K562 (cell line): ENCODE measurements around the gene AK5.

ENCODE experiments used
- BCOR ChIP-seq: fragments of 450-650 bp; IDR thresholded peaks from 2 replicates; pipeline ENCODE4 v1.6.1; 2016
- ZNF197 ChIP-seq: fragments of 200-800 bp; sonication (Bioruptor generic); IDR thresholded peaks from 2 replicates; pipeline ENCODE4 v1.6.1; 2016; ENCODE audit warnings: low read depth, missing genetic modification characterization, missing compliant biosample characterization
- TF ChIP-seq, protein P1 (sequence below), 2 experiments: fragments of 150-350 bp in 1 of 2; IDR thresholded peaks; 2 replicates each; pipeline ENCODE4 v1.6.1; 2012 to 2016; ENCODE audit warnings: low read depth in 2 of 2, low read length in 2 of 2, mild to moderate bottlenecking in 1 of 2, moderate library complexity in 1 of 2

DNA sequence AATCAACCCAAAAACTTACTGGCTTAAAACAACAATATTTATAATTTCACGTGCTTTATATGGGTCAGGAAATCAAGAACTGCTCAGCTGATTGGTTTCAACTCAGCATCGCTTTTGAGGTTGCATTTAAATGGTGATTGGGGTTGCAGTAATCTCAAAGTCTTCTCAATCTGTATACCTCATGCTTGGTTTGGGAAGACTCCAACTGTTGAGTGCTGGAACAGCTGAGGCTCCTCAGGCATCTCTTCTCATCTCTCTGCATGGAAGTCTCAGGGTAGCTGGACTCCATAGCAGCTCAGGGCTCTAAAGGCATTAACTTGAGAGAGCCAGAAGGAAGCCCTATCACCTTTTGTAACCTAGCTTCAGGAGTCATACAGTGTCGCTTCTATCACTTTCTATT lies 35.1 kb downstream of the AK5 start:
- TF ChIP-seq, protein P1, sequence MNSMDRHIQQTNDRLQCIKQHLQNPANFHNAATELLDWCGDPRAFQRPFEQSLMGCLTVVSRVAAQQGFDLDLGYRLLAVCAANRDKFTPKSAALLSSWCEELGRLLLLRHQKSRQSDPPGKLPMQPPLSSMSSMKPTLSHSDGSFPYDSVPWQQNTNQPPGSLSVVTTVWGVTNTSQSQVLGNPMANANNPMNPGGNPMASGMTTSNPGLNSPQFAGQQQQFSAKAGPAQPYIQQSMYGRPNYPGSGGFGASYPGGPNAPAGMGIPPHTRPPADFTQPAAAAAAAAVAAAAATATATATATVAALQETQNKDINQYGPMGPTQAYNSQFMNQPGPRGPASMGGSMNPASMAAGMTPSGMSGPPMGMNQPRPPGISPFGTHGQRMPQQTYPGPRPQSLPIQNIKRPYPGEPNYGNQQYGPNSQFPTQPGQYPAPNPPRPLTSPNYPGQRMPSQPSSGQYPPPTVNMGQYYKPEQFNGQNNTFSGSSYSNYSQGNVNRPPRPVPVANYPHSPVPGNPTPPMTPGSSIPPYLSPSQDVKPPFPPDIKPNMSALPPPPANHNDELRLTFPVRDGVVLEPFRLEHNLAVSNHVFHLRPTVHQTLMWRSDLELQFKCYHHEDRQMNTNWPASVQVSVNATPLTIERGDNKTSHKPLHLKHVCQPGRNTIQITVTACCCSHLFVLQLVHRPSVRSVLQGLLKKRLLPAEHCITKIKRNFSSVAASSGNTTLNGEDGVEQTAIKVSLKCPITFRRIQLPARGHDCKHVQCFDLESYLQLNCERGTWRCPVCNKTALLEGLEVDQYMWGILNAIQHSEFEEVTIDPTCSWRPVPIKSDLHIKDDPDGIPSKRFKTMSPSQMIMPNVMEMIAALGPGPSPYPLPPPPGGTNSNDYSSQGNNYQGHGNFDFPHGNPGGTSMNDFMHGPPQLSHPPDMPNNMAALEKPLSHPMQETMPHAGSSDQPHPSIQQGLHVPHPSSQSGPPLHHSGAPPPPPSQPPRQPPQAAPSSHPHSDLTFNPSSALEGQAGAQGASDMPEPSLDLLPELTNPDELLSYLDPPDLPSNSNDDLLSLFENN (IDR thresholded peaks at IDR 0.05; ENCODE audit: low read depth in 2 of 2, low read length in 2 of 2) = no peak
- no peak for TF ChIP-seq BCOR
- TF ChIP-seq ZNF197 (CRISPR knock-in tag) = no peak
